Measurements from ENCODE around the gene NRP1. TPM values are rescaled to one million over a fixed set of nuclear protein-coding genes. Genes with fewer than 3 reads are reported as not detected.

Gene NRP1
- polyA plus RNA-seq, 1 of the 3 experiments (the other 2 are of a cell fraction) = 129 TPM

- Histone ChIP-seq H3K27me3 (ENCODE audit: insufficient read depth) (no peaks in the 10 kb centered on the region), H2AFZ (ENCODE audit: low read depth) (peak overlapping the region; percentile 50; the same call in 1 of the 2 replicates), H3K4me1 (ENCODE audit: control insufficient read depth in 1 of 2, insufficient read depth in 2 of 2, low read depth in 1 of 2, low read length in 1 of 2) (peaks cover 25 to 26% of the 10 kb centered on the region in 2 experiments), H3K79me2 (ENCODE audit: insufficient read depth) (peaks cover 63% of the 10 kb centered on the region), H3K27ac (ENCODE audit: low read depth in 2 of 2, low read length in 1 of 2) (peak overlapping the region; percentile 79 to 93), H3K9me2 (no peaks in the 10 kb centered on the region), H3K4me2 (peak overlapping the region; percentile 90), H3F3A (replicated peaks; ENCODE audit: insufficient read depth) (peaks cover 21% of the 10 kb centered on the region), H3K4me3 (ENCODE audit: low read depth in 2 of 2, low read length in 1 of 2) (peak overlapping the region; percentile 90 to 92), H3K36me3 (replicated peaks in 1 of 2; ENCODE audit: control insufficient read depth in 1 of 2, insufficient read depth in 2 of 2, low read length in 1 of 2) (peaks cover 0 to 19% of the 10 kb centered on the region in 2 experiments), H3K9ac (peak overlapping the region; percentile 84), H4K20me1 (ENCODE audit: insufficient read depth) (no peaks in the 10 kb centered on the region), H3K9me3 (no peaks in the 10 kb centered on the region)
- TF ChIP-seq USF2 (IDR thresholded peaks at IDR 0.05; ENCODE audit: borderline replicate concordance, low read depth, low read length) = no peak
- TF ChIP-seq EP300 (IDR thresholded peaks at IDR 0.05; ENCODE audit: borderline replicate concordance in 1 of 2, low read depth in 1 of 2, low read length in 1 of 2) = peak in 1 of 2 experiments; percentile 47; a peak in 1 of 4 replicates
- TF ChIP-seq SIN3A (IDR thresholded peaks at IDR 0.05; ENCODE audit: borderline replicate concordance, low read depth, low read length) = 0 out of 2 replicates have a peak, but pooled peaks have one; percentile 12
- no peak; the same call in 1 of the 2 replicates for TF ChIP-seq POLR2AphosphoS5 (IDR thresholded peaks at IDR 0.05; ENCODE audit: low read depth, low read length)
- TF ChIP-seq YY1 (IDR thresholded peaks at IDR 0.05; ENCODE audit: low read depth) = no peak
- TF ChIP-seq RXRA (IDR thresholded peaks at IDR 0.05; ENCODE audit: borderline replicate concordance, low read depth) = peak; percentile 93
- no peak for TF ChIP-seq EZH2phosphoT487 (IDR thresholded peaks at IDR 0.05; ENCODE audit: borderline replicate concordance, low read depth)
- peak; percentile 8; the same call in 1 of the 2 replicates for TF ChIP-seq TAF1 (IDR thresholded peaks at IDR 0.05; ENCODE audit: borderline replicate concordance, low read depth, low read length)
- TF ChIP-seq, protein P1, sequence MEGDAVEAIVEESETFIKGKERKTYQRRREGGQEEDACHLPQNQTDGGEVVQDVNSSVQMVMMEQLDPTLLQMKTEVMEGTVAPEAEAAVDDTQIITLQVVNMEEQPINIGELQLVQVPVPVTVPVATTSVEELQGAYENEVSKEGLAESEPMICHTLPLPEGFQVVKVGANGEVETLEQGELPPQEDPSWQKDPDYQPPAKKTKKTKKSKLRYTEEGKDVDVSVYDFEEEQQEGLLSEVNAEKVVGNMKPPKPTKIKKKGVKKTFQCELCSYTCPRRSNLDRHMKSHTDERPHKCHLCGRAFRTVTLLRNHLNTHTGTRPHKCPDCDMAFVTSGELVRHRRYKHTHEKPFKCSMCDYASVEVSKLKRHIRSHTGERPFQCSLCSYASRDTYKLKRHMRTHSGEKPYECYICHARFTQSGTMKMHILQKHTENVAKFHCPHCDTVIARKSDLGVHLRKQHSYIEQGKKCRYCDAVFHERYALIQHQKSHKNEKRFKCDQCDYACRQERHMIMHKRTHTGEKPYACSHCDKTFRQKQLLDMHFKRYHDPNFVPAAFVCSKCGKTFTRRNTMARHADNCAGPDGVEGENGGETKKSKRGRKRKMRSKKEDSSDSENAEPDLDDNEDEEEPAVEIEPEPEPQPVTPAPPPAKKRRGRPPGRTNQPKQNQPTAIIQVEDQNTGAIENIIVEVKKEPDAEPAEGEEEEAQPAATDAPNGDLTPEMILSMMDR (IDR thresholded peaks at IDR 0.05) = peak; percentile 25
- TF ChIP-seq GATA2 (CRISPR knock-in tag; IDR thresholded peaks at IDR 0.05) = no peak
- TF ChIP-seq MAX (IDR thresholded peaks at IDR 0.05; ENCODE audit: low read depth) = peak; percentile 32; the same call in 1 of the 2 replicates
- peak; percentile 61; the same call in 1 of the 2 replicates for TF ChIP-seq NFIC (IDR thresholded peaks at IDR 0.05; ENCODE audit: borderline replicate concordance)
- TF ChIP-seq JUND (IDR thresholded peaks at IDR 0.05) = no peak
- ChIA-PET POLR2A (no interaction called here), CTCF (interaction anchor here (0.6 to 6.7 kb wide), 10 partner anchors 11 to 1658 kb away, joined by 3 to 102 read pairs (median 4); no protein-coding TSS in a partner anchor)
- DNase-seq = peak; percentile 70
- under 1% methylated on average over 25 of the region's 52 CpGs for WGBS (ENCODE audit: low lambda C conversion rate)
Measured at GRCh38 chr10:33335801-33336581, 1.5 kb upstream of the NRP1 start.

Measured in SK-N-SH (cell line).